Measurements from ENCODE around the gene GPR157.

DNA sequence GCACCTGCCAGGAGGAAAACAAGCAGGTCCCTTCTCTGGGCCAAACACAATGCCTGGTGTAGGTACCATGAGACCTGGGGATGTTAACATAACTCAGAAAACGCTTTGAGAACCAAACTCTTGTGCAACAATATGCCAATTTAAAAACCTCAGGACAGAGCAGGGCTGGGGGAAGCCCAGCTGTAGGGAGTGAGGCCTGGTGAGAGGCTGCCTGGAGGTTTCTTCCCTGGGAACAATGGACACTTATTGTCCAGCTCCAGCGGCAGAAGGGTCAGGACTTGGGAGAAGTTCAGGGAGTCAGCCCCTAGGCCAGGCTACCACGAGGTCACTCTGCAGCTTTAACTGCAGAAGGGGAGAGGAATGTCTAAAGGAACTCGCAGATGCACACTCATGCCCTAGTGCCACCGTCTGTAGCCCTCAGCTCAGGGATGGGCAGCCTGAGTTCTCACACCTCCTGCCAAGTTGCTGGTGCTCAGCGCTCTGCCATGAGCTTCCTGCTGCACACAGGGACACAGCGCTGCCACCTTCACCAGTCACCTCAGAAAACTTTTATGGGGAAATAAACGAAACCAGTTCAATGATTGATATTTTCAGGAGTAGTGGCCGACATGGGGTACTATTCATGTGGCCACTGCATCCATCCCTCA lies 8.5 kb downstream of the GPR157 start:
- TF ChIP-seq CTCF (IDR thresholded peaks at IDR 0.05) (no peak), POLR2AphosphoS5 (IDR thresholded peaks at IDR 0.05) (no peak)

All from upper lobe of left lung (tissue), 4 donors.